Sigmoid colon (tissue), 7 donors: Measurements from ENCODE around the gene STOX2. TPM values are rescaled to one million over a fixed set of nuclear protein-coding genes. Genes with fewer than 3 reads are reported as not detected.

Experiments
- DNase-seq: peaks from one replicate; pipeline ENCODE4 v3.0.0-alpha.2; 2019
- H3K27ac ChIP-seq, 4 donors: fragments of 200-600 bp; sonication (generic); one replicate each; pipeline ENCODE4 v1.5.1; 2016 to 2019; ENCODE audit warnings: mild to moderate bottlenecking in 1 of 4
- H3K27me3 ChIP-seq, 3 donors: fragments of 200-600 bp; sonication (generic); one replicate each; pipeline ENCODE4 v1.5.1; 2019; ENCODE audit warnings: mild to moderate bottlenecking in 1 of 3
- H3K36me3 ChIP-seq, 4 donors: fragments of 200-600 bp; sonication (generic); one replicate each; pipeline ENCODE4 v1.5.1; 2016 to 2019
- H3K4me1 ChIP-seq, 4 donors: fragments of 200-600 bp; sonication (generic); one replicate each; pipeline ENCODE4 v1.5.1; 2017 to 2019
- H3K4me3 ChIP-seq, 4 donors: fragments of 200-600 bp; sonication (generic); one replicate each; pipeline ENCODE4 v1.5.1; 2017 to 2019; ENCODE audit warnings: mild to moderate bottlenecking in 2 of 4, moderate library complexity in 1 of 4
- H3K9me3 ChIP-seq, 4 donors: fragments of 200-600 bp in 3 of 4; sonication (generic) in 3 of 4; one replicate each; pipeline versions ENCODE4 v1.5.1 to v1.6.1; 2013 to 2019
- CTCF ChIP-seq, 4 experiments: fragments of 450-650 bp in 3 of 4; fragments of 200-600 bp in 1 of 4; IDR thresholded peaks; one replicate each; pipeline ENCODE4 v1.5.1; 2016 to 2019; ENCODE audit warnings: antibody characterized with exemption in 4 of 4, mild to moderate bottlenecking in 3 of 4, moderate library complexity in 2 of 4
- EP300 ChIP-seq, 4 donors: sonication (generic); formaldehyde crosslinking; IDR thresholded peaks; one replicate each; pipeline ENCODE4 v1.6.1; 2017; ENCODE audit warnings: antibody characterized with exemption in 4 of 4
- POLR2A ChIP-seq, 2 donors: fragments of 450-650 bp; IDR thresholded peaks; one replicate each; pipeline ENCODE4 v1.6.1; 2016; ENCODE audit warnings: antibody characterized with exemption in 2 of 2, mild to moderate bottlenecking in 2 of 2, moderate library complexity in 2 of 2
- POLR2AphosphoS5 ChIP-seq, 4 donors: sonication (generic); formaldehyde crosslinking; IDR thresholded peaks; one replicate each; pipeline ENCODE4 v1.6.1; 2017; ENCODE audit warnings: antibody characterized with exemption in 4 of 4
- WGBS, 2 donors: extraction: QIAGEN DNeasy Blood & Tissue Kit; methylation state at CpG; one replicate each; pipeline ENCODE4 v1.1.7; 2013; 5-methylcytosine and 5-hydroxymethylcytosine counted together
- intact Hi-C: fragments of 100-400 bp; cut with DNase I; formaldehyde crosslinking; loops from one replicate; pipeline ENCODE4 v1.15.1; 2023
- polyA plus RNA-seq, 3 donors: library from polyadenylated mRNA; stranded (reverse); fragments of 200-250 nt; gene quantifications; one replicate each; pipeline ENCODE4 v1.2.3, GENCODE V29; 2013
- total RNA-seq, 4 donors: library from RNA; depleted of rRNA; stranded (reverse); fragments of >200 nt; gene quantifications; one replicate each; pipeline ENCODE4 v1.1.0, GENCODE V29; 2016
- donor health status: healthy with polysubstance abuse.
- donor health status: Bipolar disorder and iron deficiency.
- donor health status: healthy.

Gene STOX2
- total and polyA plus RNA-seq, 7 donors = under 0.01 to 9.6 (median 2.2) TPM

GRCh38 chr4:183999435-183999834, 94.3 kb downstream of the STOX2 start:
- H3K27ac ChIP-seq = no peak overlapping the region
- intact Hi-C loops = no loop called here
- TF ChIP-seq CTCF (IDR thresholded peaks at IDR 0.05) (no peak), POLR2A (IDR thresholded peaks at IDR 0.05) (no peak), EP300 (IDR thresholded peaks at IDR 0.05) (no peak), POLR2AphosphoS5 (IDR thresholded peaks at IDR 0.05) (no peak)
- no peaks in the 10 kb centered on the region for H3K9me3 ChIP-seq
- no peak overlapping the region for H3K4me3 ChIP-seq
- no peaks in the 10 kb centered on the region for H3K4me1 ChIP-seq
- WGBS, 2 donors = 91 to 93% methylated on average over 6 of the region's 6 CpGs
- no peaks in the 10 kb centered on the region for H3K36me3 ChIP-seq
- H3K27me3 ChIP-seq = no peaks in the 10 kb centered on the region
- DNase-seq = no peak

GRCh38 chr4:184000457-184001396, 95.6 kb downstream of the STOX2 start:
- no peak for DNase-seq
- no peaks in the 10 kb centered on the region for H3K4me1 ChIP-seq
- TF ChIP-seq POLR2AphosphoS5 (IDR thresholded peaks at IDR 0.05) = no peak
- no peak for TF ChIP-seq POLR2A (IDR thresholded peaks at IDR 0.05)
- TF ChIP-seq EP300 (IDR thresholded peaks at IDR 0.05) = no peak
- no peak for TF ChIP-seq CTCF (IDR thresholded peaks at IDR 0.05)
- H3K27me3 ChIP-seq = no peaks in the 10 kb centered on the region
- intact Hi-C loops = no loop called here
- H3K4me3 ChIP-seq = no peak overlapping the region
- no peak overlapping the region for H3K27ac ChIP-seq
- no peaks in the 10 kb centered on the region for H3K36me3 ChIP-seq
- H3K9me3 ChIP-seq = no peaks in the 10 kb centered on the region
- 91 to 92% methylated on average over 26 of the region's 26 CpGs for WGBS, 2 donors

GRCh38 chr4:184003433-184003832, 98.3 kb downstream of the STOX2 start:
- intact Hi-C loops = no loop called here
- WGBS, 2 donors = 93 to 96% methylated on average over 4 of the region's 4 CpGs

GRCh38 chr4:184007891-184008290, 102.8 kb downstream of the STOX2 start:
- Histone ChIP-seq H3K9me3 (no peaks in the 10 kb centered on the region), H3K36me3 (peaks cover 0 to 5% (median 0%) of the 10 kb centered on the region in 4 donors), H3K4me3 (no peak overlapping the region), H3K27me3 (no peaks in the 10 kb centered on the region), H3K4me1 (no peaks in the 10 kb centered on the region), H3K27ac (no peak overlapping the region)
- no peak for TF ChIP-seq POLR2A (IDR thresholded peaks at IDR 0.05)
- no peak for TF ChIP-seq EP300 (IDR thresholded peaks at IDR 0.05)
- no peak for TF ChIP-seq CTCF (IDR thresholded peaks at IDR 0.05)
- intact Hi-C loops = no loop called here
- 86 to 89% methylated on average over 3 of the region's 3 CpGs for WGBS, 2 donors
- no peak for DNase-seq

More at GRCh38 chr4:184003433-184003832, 98.3 kb downstream of the STOX2 start:
- Histone ChIP-seq H3K4me3 (no peak overlapping the region), H3K4me1 (no peaks in the 10 kb centered on the region), H3K27ac (no peak overlapping the region), H3K9me3 (no peaks in the 10 kb centered on the region), H3K27me3 (no peaks in the 10 kb centered on the region), H3K36me3 (no peaks in the 10 kb centered on the region)
- TF ChIP-seq POLR2A (IDR thresholded peaks at IDR 0.05) (no peak), EP300 (IDR thresholded peaks at IDR 0.05) (no peak), POLR2AphosphoS5 (IDR thresholded peaks at IDR 0.05) (no peak), CTCF (IDR thresholded peaks at IDR 0.05) (no peak)
- no peak for DNase-seq
